LNCaP clone FGC (cell line): Measurements from ENCODE around the gene DYSF.

Experiments
- DNase-seq: peaks from one replicate; pipeline ENCODE4 v3.0.0-alpha.2; 2011; ENCODE audit warnings: low read depth
- H3K4me3 ChIP-seq: 2 replicates; pipeline ENCODE4 v1.5.1; 2011; ENCODE audit warnings: mild to moderate bottlenecking, low read depth, low read length, control low read depth
- TF ChIP-seq, protein P1 (sequence below): IDR thresholded peaks from 2 replicates; pipeline ENCODE4 v1.5.1; 2012; ENCODE audit warnings: mild to moderate bottlenecking; ENCODE audit not compliant: control insufficient read depth, insufficient read depth; ENCODE audit errors: extremely low read depth

The DYSF gene

GRCh38 chr2:71510196-71510807 lies 56.9 kb downstream of the DYSF start:
- TF ChIP-seq, protein P1, sequence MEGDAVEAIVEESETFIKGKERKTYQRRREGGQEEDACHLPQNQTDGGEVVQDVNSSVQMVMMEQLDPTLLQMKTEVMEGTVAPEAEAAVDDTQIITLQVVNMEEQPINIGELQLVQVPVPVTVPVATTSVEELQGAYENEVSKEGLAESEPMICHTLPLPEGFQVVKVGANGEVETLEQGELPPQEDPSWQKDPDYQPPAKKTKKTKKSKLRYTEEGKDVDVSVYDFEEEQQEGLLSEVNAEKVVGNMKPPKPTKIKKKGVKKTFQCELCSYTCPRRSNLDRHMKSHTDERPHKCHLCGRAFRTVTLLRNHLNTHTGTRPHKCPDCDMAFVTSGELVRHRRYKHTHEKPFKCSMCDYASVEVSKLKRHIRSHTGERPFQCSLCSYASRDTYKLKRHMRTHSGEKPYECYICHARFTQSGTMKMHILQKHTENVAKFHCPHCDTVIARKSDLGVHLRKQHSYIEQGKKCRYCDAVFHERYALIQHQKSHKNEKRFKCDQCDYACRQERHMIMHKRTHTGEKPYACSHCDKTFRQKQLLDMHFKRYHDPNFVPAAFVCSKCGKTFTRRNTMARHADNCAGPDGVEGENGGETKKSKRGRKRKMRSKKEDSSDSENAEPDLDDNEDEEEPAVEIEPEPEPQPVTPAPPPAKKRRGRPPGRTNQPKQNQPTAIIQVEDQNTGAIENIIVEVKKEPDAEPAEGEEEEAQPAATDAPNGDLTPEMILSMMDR: peak; percentile 75
- no peak overlapping the region for H3K4me3 ChIP-seq
- DNase-seq: no peak

DNA sequence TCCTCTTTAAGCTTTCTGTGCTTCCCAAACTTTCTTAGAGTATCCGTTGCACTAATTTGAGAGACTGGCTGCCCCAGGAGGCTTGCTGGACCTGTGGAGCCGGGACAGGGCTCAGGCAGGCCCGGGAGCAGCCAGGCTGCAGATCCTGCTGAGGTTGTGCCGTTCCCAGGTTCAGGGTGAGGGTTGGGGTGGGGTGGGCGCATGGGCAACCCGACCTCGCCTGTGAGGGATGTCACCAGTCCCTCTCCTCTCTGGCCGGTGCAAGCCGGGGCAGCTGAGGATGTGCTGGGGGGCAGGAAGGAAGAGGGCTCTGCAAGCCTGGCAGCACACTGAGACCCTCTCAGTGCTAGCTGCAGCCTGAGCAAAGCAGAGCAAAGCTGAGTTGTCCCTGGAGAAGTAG lies 57.6 kb downstream of the DYSF start:
- no peak overlapping the region for H3K4me3 ChIP-seq
- TF ChIP-seq, protein P1: no peak
- DNase-seq: no peak

DNA sequence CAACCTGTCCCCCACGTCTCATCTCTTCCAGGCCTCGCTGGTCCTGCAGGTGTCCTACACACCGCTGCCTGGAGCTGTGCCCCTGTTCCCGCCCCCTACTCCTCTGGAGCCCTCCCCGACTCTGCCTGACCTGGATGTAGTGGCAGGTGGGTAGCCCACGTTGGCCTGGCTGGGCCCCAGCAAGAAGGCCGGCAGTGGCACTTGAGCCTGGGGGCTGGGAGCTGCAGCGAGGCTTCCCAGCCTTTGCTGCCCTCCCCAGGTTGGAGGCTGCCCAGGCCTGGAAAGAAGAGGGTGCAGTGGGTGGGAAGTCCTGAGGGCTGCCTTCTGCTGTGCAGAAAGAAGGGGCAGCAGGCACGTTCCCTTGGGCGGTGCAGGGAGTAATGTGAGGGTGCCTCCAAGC lies 58.4 kb downstream of the DYSF start:
- DNase-seq: no peak
- no peak overlapping the region for H3K4me3 ChIP-seq
- TF ChIP-seq, protein P1: no peak

DNA sequence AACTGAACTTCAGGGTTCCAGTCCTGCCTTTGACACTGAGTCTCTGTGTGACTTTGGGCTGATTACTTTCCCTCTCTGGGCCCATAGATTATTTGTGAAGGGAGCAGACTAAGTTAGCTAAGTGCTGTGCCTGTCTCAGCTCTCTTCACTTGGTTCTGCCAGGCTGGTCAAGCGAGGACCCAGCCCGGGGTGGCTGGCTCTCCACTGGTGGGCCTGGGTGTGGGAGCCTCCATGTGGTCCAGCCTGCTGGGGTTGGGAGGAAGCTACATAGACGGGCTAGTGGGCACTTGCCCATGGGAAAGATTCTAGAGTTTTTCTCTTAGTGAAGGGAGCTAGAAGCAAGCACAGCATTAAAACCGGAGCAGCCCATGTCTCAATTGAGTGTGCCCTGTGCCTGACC lies 59.0 kb downstream of the DYSF start:
- no peak overlapping the region for H3K4me3 ChIP-seq
- TF ChIP-seq, protein P1: no peak
- no peak for DNase-seq

DNA sequence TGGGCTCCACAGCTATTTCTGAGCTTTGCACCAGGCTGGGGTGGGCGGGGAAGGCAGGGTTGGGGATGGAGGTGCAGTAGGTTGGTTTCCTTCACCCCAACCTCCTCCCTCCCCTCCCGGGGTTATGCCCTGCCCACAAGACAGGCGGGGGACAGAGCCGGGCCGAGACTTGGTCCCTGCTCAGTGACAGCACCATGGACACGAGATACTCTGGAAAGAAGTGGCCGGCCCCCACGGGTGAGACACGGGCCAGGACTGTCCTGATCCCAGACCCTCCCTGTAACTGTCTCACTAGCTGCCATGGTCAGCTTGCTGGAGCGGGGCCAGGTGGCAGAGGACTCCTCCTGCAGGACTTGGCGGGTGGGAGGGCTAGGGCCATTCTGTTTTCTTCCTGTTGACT lies 59.7 kb downstream of the DYSF start:
- no peak for DNase-seq
- H3K4me3 ChIP-seq: no peak overlapping the region
- TF ChIP-seq, protein P1: no peak

DNA sequence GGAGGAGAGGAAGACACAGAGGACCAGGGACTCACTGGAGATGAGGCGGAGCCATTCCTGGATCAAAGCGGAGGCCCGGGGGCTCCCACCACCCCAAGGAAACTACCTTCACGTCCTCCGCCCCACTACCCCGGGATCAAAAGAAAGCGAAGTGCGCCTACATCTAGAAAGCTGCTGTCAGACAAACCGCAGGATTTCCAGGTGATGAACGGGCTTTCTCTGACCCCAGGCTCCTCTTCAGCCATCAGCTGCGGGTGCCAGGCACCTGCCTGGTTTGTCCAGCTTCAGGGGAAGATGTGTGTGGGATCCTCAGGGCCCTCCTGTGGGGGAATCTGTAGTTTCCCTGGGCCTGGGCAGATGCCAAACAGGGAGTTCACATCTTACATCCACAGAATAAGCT lies 60.4 kb downstream of the DYSF start:
- no peak overlapping the region for H3K4me3 ChIP-seq
- TF ChIP-seq, protein P1: no peak
- no peak for DNase-seq

DNA sequence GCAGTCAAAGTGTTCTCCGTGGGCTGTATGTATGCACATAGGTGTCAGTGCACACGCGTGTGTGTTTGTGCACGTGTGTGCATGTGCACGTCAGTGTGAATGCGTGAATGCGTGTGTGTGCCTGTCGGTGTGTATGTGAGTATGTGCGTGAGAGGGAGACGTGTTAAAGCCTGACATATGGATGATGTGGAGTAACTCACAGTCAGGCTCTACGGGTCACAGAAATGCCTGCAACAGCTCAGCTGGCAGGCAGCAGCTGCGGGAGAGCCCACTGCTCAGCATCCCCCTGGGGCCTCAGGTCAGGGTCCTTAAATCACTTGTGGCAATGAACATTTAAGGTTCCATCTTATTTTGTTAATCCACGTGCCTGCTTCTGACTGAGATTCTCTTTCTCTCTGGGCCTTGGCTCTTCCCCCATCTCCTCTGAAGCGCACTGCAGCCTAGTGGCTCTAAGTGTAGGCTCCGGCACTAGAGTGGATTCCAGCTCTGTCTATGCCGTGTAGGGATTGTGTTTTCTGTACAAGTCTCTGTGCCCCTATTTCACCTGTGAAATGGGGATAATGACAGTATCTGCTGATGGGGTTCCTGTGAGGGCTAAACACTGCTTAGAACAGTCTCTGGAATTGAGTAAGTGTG lies 63.0 kb downstream of the DYSF start:
- H3K4me3 ChIP-seq: no peak overlapping the region
- TF ChIP-seq, protein P1: no peak
- DNase-seq: no peak
